DMS153 treated with DMSO at 0.1 percent for 48 hours (cell line): ENCODE measurements around the gene SIGLEC9.

ENCODE experiments used
- DNase-seq: peaks from one replicate; lab custom pipeline; 2025; ENCODE audit not compliant: unreplicated experiment; lab: John Stamatoyannopoulos, UW

SIGLEC9 gene

DNA sequence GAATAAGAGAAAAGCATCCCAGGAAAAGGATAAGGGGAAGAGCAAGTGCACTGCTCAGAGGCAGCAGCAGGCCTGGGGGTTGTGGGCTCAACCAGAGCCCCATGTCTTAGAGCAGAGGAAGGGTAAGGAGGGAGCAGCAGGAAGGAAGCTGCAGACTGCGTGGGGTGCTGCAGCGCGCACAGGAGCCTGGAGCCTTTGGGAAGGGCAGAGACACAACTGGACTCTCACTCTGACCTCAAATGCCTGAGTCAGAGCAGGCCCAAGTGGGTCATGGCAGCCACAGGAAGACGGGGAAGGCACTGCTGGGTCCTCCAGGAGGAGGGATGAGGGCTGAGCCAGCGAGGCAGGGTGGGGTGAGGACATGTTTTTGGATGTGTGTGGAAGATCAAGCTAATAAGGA, 49.0 kb downstream of the SIGLEC9 start:
- no peak for DNase-seq

DNA sequence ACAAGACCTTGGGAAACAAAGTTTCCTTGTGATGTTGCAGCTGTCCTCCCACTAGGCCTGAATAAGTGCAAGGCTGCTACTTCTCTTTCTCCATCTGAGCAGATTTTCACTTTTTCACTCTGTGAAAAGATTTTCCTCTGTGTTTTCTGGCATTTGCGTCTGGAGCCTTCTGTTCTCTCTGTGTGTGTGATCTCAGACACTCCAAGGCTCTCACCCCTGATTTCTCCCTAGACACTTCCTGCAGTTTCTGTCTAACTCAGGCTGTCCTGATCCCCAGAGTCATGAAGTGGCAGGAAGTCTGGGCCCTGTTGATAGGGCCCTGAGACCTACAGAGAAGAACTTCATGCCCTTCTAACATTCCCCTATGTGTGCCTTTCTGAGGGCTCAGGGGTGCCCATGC, 54.5 kb downstream of the SIGLEC9 start:
- DNase-seq, result no peak
